ENCODE measurements around the gene ZNF783. TPM values are rescaled to one million over a fixed set of nuclear protein-coding genes. Genes with fewer than 3 reads are reported as not detected.
"Not testable (repeated sequence)": the region's sequence is repeated elsewhere in the genome, so short reads cannot be mapped to it uniquely, and the experiment has no call there.

ZNF783 gene
- total RNA-seq, 1 donor from 2014 or later: 10.4 TPM

DNA sequence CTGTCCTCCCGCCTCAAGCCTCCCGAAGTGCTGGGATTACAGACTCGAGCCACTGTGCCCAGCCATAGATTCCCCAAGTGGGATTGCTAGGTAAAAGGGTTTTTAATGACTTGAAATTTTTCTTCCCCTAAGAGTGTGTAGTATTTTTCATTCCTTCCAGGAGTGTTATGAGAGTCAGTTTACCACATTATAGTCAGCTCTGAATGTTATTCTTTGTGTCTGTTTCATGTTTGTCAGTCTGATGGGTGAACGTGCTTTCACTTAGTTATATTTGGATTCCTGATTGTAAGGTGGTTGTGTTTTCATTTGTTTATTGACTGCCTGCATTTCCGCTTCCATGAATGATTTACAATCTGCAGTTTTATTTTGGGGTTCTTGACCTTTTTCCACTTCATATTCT lies 16.3 kb upstream of the ZNF783 start:
- H3K27me3 ChIP-seq (ENCODE audit: control insufficient read depth, insufficient read depth, low read length): no peaks in the 10 kb centered on the region
- H3K36me3 ChIP-seq (ENCODE audit: control insufficient read depth, insufficient read depth, low read length): no peaks in the 10 kb centered on the region
- H3K4me3 ChIP-seq (ENCODE audit: low read depth, low read length): no peak overlapping the region
- DNase-seq (ENCODE audit: low read depth): no peak
- TF ChIP-seq CTCF (IDR thresholded peaks at IDR 0.05; ENCODE audit: insufficient read depth, low read length, poor library complexity, severe bottlenecking): no peak

- no peak for DNase-seq (ENCODE audit: low read depth)
- TF ChIP-seq CTCF (IDR thresholded peaks at IDR 0.05; ENCODE audit: insufficient read depth, low read length, poor library complexity, severe bottlenecking): no peak
- peaks cover 1% of the 10 kb centered on the region for H3K36me3 ChIP-seq (ENCODE audit: control insufficient read depth, insufficient read depth, low read length)
- H3K27me3 ChIP-seq (ENCODE audit: control insufficient read depth, insufficient read depth, low read length): no peaks in the 10 kb centered on the region
- H3K4me3 ChIP-seq (ENCODE audit: low read depth, low read length): no peak overlapping the region
Observed at GRCh38 chr7:149248777-149249176, 13.2 kb upstream of the ZNF783 start.

DNA sequence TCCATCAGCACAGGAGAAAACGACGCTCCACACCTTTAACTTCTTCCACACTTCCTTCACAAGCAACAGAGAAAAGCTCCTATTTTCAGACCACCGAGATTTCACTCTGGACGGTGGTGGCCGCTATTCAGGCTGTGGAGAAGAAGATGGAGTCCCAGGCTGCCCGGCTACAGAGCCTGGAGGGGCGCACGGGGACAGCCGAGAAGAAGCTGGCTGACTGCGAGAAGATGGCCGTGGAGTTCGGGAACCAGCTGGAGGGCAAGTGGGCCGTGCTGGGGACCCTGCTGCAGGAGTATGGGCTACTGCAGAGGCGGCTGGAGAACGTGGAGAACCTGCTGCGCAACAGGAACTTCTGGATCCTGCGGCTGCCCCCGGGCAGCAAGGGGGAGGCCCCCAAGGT lies 11.8 kb upstream of the ZNF783 start:
- H3K27me3 ChIP-seq (ENCODE audit: control insufficient read depth, insufficient read depth, low read length); H3K4me3 ChIP-seq (ENCODE audit: low read depth, low read length); DNase-seq (ENCODE audit: low read depth); H3K36me3 ChIP-seq (ENCODE audit: control insufficient read depth, insufficient read depth, low read length): not testable (repeated sequence)

GRCh38 chr7:149251518-149251917 lies 10.5 kb upstream of the ZNF783 start:
- H3K4me3 ChIP-seq (ENCODE audit: low read depth, low read length); H3K27me3 ChIP-seq (ENCODE audit: control insufficient read depth, insufficient read depth, low read length); H3K36me3 ChIP-seq (ENCODE audit: control insufficient read depth, insufficient read depth, low read length); DNase-seq (ENCODE audit: low read depth): not testable (repeated sequence)

- no peak for DNase-seq (ENCODE audit: low read depth)
- Histone ChIP-seq H3K36me3 (ENCODE audit: control insufficient read depth, insufficient read depth, low read length) (peaks cover 4% of the 10 kb centered on the region), H3K4me3 (ENCODE audit: low read depth, low read length) (no peak overlapping the region), H3K27me3 (ENCODE audit: control insufficient read depth, insufficient read depth, low read length) (no peaks in the 10 kb centered on the region)
- no peak for TF ChIP-seq CTCF (IDR thresholded peaks at IDR 0.05; ENCODE audit: insufficient read depth, low read length, poor library complexity, severe bottlenecking)
Observed at GRCh38 chr7:149252378-149252777, 9.6 kb upstream of the ZNF783 start.

DNA sequence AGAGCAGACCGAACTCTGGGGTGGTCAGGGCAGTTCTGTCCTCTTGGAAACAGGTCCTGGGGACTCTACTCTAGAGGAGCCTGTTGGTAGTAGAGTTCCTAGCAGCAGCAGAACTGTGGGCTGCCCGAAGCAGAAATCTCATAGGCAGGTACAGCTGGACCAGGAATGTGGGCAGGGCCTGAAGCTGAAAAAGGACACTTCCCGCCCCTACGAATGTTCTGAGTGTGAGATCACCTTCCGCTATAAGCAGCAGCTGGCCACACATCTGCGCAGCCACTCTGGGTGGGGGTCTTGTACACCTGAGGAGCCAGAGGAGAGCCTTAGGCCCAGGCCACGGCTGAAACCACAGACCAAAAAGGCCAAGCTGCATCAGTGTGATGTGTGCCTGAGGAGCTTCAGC lies 8.3 kb upstream of the ZNF783 start:
- TF ChIP-seq CTCF (IDR thresholded peaks at IDR 0.05; ENCODE audit: insufficient read depth, low read length, poor library complexity, severe bottlenecking): no peak
- peaks cover 4% of the 10 kb centered on the region for H3K36me3 ChIP-seq (ENCODE audit: control insufficient read depth, insufficient read depth, low read length)
- H3K4me3 ChIP-seq (ENCODE audit: low read depth, low read length): no peak overlapping the region
- DNase-seq (ENCODE audit: low read depth): no peak
- H3K27me3 ChIP-seq (ENCODE audit: control insufficient read depth, insufficient read depth, low read length): no peaks in the 10 kb centered on the region

GRCh38 chr7:149254181-149254858 lies 7.7 kb upstream of the ZNF783 start:
- Histone ChIP-seq H3K27me3 (ENCODE audit: control insufficient read depth, insufficient read depth, low read length) (no peaks in the 10 kb centered on the region), H3K36me3 (ENCODE audit: control insufficient read depth, insufficient read depth, low read length) (peaks cover 4% of the 10 kb centered on the region), H3K4me3 (ENCODE audit: low read depth, low read length) (no peak overlapping the region)
- TF ChIP-seq CTCF (IDR thresholded peaks at IDR 0.05; ENCODE audit: insufficient read depth, low read length, poor library complexity, severe bottlenecking): no peak
- no peak for DNase-seq (ENCODE audit: low read depth)
